GM18951 (cell line): ENCODE measurements around the gene HESX1.

Experiments used
- POLR2A ChIP-seq: IDR thresholded peaks from 4 replicates; pipeline ENCODE4 v1.6.1; 2011; ENCODE audit warnings: mild to moderate bottlenecking; ENCODE audit not compliant: insufficient read length, insufficient read depth; ENCODE audit errors: extremely low read depth
- in situ Hi-C: fragments of 300-500 bp; cut with MboI; formaldehyde crosslinking; loops from one replicate; pipeline ENCODE4 v1.12.0; 2022; ENCODE audit warnings: low sequenced_read_pairs, mixed read lengths, inconsistent platforms; ENCODE audit not compliant: unreplicated experiment

Gene HESX1

DNA sequence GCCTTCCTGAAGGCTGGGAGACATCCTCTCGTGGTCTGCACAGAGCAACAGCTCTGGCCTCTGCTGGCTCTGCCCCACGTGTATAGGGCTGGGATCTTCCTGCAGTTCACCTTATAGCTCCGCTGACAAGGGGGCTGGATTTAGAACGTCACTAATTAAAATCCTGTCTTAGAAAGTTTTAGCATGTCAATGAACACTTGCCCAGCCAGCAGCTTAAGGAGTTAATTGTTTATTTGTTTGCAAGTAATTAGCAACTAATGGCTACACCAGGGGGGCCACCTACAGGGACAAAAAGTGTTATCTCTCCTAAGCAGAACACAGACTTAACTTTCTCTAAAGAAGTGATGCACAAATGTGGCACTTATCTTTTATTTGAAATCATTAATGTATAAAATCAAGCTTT, at the start of gene HESX1:
Gene HESX1, minus strand, starts transcription at position 84 of the 403 bp plus-strand sequence. Its CDS starts 60 bp downstream, at position 24.
- TF ChIP-seq POLR2A: no peak
- in situ Hi-C loops: no loop called here

DNA sequence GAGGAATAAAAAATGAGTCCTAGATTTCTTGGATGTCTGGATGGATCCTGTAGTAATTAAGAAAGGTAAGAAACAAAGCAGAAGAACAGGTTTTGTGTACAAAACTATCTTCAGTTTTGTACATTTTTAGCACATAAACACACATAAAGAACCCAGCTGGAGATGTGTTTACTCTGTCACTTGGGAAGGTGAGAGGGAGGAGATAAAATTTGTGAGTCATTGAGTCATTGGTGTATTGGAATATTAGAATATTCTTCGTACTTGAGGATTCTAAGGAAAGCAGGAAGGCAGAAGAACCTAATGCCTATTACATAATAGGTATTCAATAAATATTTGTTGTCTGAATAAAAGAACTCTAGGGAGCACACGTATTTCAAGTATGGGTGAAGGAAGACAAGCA, 45.2 kb upstream of the HESX1 start:
- in situ Hi-C loops: no loop called here
- TF ChIP-seq POLR2A: no peak

DNA sequence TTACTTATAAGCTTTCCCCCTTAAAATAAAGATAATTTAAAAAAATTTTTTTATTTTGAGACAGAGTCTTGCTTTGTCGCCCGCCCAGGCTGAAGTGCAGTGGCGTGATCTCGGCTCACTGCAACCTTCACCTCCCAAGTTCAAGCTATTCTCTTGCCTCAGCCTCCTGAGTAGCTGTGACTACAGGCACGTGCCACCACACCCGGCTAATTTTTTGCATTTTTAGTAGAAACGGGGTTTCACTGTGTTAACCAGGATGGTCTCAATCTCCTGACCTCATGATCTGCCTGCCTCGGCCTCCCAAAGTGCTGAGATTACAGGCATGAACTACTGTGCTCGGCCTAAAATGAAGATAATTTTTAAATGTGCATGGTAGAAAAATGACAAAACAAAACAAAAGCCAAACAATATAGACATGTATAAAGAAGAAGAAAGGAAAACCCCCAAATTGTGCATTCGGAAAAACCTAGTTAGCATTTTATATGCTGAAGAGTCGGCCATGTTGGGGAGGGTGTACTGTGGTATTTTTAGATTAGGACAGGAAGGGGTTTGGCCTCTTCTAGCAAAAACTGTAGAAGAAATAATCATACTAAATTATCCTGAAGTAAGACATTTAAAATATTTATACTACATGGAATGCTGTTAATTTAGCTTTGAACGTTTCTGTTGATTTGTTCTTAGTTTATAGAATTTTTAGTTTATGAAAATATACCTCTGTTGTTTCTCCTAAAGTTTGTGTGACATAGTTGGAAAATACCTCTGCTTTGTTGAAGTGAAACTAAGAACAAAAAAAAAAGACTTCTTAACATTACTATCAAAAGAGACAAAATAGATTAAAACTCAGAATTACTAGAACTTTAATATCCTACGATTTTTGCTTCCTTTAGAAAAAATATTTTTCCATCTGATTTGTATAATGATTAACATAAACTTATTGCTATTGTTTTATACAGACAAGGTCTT, 35.1 kb upstream of the HESX1 start:
- no peak for TF ChIP-seq POLR2A
- in situ Hi-C loops: no loop called here

DNA sequence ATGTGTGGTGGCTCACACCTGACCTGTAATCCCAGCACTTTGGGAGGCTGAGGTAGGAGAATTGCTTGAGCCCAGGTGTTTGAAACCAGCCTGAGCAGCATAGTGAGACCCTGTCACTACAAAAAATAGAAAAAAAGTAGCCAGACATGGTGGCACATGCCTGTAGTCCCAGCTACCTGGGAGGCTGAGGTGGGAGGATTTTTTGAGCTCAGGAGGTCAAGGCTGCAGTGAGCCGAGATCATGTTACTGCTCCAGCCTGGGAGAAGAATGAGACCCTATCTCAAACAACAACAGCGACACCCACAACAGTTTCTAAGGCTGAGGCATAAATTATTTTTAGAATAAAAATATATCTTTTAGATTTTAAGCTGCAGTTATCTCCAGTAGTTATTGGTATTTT, 34.0 kb upstream of the HESX1 start:
- in situ Hi-C loops: no loop called here
- no peak for TF ChIP-seq POLR2A

DNA sequence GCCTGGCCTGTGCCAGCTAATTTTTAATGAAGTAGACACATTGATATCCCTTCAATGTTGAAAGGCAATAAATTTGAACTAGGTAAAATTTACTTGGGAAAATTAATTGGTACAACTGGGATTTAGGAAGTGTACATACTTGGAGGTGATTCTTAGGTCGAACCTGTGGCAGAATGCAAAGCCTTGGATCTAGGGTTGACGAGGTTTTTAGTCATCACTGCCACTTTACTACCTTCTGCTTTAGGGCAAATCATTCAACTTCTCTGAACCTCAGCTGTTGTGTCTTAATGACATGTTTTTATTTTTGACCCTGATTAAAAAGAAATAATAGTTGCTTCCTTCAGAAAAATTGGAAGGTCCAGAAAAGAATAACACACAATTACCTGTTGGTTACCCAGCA, 30.2 kb upstream of the HESX1 start:
- TF ChIP-seq POLR2A: no peak
- in situ Hi-C loops: no loop called here

DNA sequence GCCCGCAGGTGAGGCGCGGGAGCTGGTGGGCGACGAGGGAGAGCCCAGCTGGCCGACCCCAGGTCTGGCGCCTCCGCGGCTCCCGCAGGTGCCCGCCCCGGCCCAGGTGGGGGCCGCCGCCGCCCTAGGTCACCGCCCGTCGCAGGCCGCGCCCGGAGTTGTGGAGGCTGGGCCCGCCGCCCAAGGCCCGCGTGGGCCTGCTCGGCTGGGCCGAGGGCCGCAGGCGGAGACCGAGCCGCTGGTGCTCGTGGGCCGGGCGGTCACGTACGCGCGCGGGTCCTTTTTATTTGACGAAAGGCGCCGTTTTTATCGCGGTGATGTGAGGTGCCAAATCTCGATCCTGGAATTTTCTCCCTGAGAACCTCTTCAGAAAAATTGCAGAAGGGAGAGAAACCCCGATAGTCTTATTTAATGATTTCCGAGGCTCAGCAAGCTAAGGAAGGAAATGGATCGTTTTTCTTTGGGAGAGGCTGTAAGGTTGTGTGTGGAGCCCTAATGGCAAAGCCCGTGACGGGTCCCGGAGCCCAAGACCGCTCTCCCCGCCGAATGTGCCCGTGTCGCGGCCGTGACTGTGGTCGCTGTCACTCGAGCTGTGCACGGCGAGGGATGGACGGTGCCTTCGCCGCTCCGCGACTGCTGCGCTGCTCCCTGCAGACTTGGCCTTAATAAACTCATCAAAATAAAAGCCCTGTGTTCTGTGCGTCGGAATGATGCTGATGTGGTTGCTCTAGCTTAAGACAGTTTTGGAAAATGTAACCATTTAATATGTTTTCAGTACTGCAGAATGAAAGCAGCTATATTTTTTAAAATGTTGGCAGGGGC, 28.4 kb upstream of the HESX1 start:
- no peak for TF ChIP-seq POLR2A
- in situ Hi-C loops: no loop called here

DNA sequence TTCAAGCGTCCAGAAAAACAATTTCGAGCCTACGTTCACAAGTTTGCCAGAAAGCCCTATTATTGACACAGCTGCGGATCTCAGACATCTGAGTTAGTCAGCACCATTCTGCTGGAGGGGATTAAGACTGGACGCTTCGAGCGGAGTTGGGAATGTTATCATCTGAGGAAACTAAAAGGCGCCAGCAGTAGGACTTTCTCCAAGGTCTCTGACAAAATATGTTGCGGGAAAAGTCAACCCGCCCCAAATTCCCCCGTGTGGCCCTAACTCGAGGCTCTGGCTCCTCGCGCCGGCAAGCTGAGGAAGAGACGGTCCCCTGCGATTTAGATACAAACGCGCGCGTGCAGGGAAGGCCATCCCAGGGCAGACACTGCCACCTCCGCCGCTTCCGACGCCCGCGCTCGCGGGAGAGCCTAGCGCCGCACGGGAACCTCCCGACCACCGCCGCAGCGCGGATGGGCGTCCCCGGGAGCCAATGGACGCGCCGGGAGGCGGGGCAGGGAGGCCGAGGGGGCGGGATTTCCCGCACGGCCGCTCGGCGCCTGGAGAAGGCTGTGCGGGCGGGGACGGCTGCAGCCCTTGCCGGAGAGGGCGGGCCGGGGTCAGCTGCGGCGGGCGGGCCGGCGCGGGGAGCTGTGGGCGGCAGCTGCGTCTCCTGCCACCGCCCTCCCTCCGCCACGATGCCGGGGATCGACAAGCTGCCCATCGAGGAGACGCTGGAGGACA, 27.6 kb upstream of the HESX1 start, which contains the start of gene APPL1:
Gene APPL1, plus strand, starts transcription at position 526 of the 726 bp plus-strand sequence. Its CDS starts 155 bp downstream, at position 681.
- in situ Hi-C loops: no loop called here
- peak; percentile 92 for TF ChIP-seq POLR2A

DNA sequence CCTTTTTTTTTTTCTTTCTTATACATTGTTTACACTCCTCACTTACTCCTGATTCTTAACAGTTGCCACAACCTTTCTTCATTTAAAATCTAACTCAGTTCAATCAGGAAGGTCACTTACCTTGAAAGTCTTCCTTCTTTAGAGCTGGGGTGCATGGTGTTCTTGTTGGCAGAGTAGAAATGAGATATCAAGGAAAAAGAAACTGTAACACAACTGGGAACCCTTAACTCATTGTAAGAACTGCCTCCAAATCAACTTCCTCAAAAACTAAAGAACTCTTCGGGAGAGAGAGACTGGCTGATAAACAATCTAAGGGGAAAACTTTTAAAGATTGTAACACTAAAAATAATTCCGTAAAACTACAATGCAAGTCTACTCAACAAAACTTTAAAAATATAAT, 26.4 kb upstream of the HESX1 start:
- no peak for TF ChIP-seq POLR2A
- in situ Hi-C loops: no loop called here

DNA sequence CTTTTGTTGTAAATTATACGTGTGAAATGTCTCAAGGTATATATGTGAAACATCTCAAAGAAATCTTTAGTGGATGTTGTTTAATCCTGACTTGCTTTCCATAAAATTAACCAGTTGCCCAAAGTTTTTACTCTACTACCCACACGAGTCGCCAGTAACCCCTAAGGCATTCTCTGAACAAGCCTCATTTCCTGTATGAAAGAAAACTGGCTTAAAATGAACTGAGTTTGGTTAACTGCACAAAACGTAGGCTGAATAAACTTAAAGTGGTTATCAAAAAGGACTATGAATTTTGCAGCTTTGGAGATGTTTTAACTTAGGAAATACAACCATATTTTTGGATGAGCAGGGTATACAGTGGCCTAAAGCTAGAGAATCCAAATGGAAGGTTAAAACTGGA, 25.1 kb upstream of the HESX1 start:
- TF ChIP-seq POLR2A: no peak
- in situ Hi-C loops: no loop called here

DNA sequence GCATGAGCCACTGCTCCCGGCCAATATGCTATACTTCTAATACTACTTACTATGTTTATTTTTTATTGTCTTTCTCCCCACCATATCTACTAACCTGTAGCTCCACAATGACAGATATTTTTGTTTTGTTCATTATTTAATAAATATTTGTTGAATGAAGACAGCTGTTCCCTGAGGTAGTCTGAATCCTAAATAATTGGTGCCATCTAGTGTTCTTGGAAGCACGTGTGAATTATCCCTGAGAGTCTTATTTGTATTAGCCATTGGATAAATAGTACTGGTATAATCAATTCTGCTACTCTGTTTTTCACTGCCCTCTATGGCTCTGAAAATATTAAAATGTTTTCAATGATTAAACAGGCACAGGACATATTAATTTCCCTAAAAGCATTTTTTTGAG, 22.1 kb upstream of the HESX1 start:
- in situ Hi-C loops: no loop called here
- no peak for TF ChIP-seq POLR2A

DNA sequence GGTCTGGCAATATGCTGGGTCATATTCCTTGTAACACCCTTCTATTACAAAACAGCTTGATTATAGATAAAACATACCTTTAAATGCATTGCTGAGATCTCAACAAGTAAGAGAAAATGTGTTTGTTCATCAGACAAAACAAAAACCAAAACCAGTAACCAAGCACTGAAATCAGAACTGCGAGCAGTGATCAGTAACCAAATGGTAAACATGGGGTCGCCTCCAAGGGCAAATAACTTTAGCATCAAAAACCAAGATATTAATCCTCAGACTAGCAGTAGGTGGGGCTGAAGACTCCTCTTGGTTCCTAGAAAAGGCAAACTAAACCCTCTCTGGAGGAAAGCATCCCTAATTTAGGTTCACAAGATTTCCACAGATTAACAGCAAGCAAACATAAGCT, 6.6 kb upstream of the HESX1 start:
- in situ Hi-C loops: no loop called here
- TF ChIP-seq POLR2A: no peak

DNA sequence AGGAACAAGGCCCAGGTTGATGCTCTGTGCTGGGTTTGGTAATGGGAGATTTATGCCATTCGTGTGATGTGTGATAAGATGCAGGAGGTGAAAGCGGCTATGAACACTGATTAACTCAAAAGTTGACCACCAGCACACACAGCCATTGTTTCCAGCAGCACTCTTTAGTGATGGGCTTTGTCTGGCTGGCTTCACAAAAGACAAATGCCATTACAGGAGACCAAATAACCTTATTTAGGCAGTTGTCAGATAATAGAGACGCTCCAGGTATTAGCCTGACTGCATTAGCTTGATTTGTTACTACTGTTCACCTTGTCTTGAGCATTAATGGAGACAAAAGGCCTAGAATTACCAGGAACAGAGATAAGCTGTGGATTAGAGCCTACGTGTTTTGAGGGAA, 5.1 kb downstream of the HESX1 start:
- TF ChIP-seq POLR2A: no peak
- in situ Hi-C loops: no loop called here

DNA sequence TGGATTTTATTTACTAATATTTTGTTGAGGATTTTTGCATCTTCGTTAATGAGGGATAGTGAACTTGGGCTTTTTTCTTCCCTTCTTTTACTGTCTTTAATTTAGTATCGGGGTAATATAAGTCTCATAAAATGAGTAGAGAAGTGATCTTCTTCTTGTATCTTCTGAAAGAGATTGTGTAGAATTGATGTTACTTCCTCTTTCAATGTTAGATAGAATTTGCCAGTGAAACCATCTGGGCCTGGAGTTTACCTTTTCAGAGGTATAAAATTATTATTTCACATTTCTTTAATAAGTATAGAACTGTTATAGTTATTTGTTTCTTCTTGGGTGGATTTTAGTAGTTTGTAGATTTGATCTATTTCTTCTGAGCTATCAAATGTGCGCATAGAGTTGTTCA, 7.8 kb downstream of the HESX1 start:
- in situ Hi-C loops: no loop called here
- TF ChIP-seq POLR2A: no peak

DNA sequence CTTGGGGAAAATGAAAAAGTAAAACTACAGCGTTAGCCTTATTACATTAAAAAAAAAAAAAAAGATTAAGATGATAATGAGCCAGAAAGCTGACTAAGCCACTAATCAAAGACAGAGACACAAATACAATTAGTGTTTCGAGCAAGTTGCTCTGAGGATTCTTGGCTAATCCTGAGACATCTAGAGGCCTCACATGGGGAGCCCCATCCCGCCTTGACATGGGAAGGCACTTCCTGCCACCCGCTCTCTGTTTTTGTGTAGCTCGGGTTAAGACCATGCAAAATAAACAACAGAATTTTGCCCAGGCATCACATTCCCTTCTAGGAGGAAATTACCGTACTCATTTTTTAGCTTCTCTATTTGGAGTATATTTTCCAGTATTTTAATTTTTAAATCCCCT, 15.3 kb downstream of the HESX1 start:
- in situ Hi-C loops: no loop called here
- no peak for TF ChIP-seq POLR2A
